Neuron (in vitro differentiated cells): Measurements from ENCODE around the gene PCNX3.
"Not testable (repeated sequence)": the region's sequence is repeated elsewhere in the genome, so short reads cannot be mapped to it uniquely, and the experiment has no call there.

Experiments used
- H2AFZ ChIP-seq: one replicate; pipeline ENCODE4 v1.6.1; 2013; ENCODE audit warnings: low read depth, mild to moderate bottlenecking, inconsistent platforms, low read length, moderate library complexity
- H3K27me3 ChIP-seq: one replicate; pipeline ENCODE4 v1.6.1; 2013; ENCODE audit warnings: low read length; ENCODE audit not compliant: insufficient read depth
- H3K36me3 ChIP-seq: one replicate; pipeline ENCODE4 v1.6.1; 2013; ENCODE audit warnings: low read length; ENCODE audit not compliant: insufficient read depth
- H3K4me1 ChIP-seq: one replicate; pipeline ENCODE4 v1.6.1; 2013; ENCODE audit warnings: low read length; ENCODE audit not compliant: insufficient read depth
- H3K4me3 ChIP-seq: 2 replicates; pipeline ENCODE4 v1.5.1; 2013; ENCODE audit warnings: mild to moderate bottlenecking, low read length, moderate library complexity
- H3K9me3 ChIP-seq: one replicate; pipeline ENCODE4 v1.6.1; 2013; ENCODE audit warnings: low read length

PCNX3 gene

GRCh38 chr11:65636108-65637031, 20.8 kb downstream of the PCNX3 start:
- H3K4me3 ChIP-seq = no peak overlapping the region
- no peaks in the 10 kb centered on the region for H3K9me3 ChIP-seq
- H3K4me1 ChIP-seq = peaks cover 19% of the 10 kb centered on the region
- H2AFZ ChIP-seq = no peak overlapping the region
- peaks cover 31% of the 10 kb centered on the region for H3K36me3 ChIP-seq
- no peaks in the 10 kb centered on the region for H3K27me3 ChIP-seq

- Histone ChIP-seq H2AFZ (no peak overlapping the region), H3K4me1 (peaks cover 19% of the 10 kb centered on the region), H3K4me3 (peak overlapping the region; percentile 35), H3K27me3 (no peaks in the 10 kb centered on the region), H3K36me3 (peaks cover 31% of the 10 kb centered on the region), H3K9me3 (no peaks in the 10 kb centered on the region)
These were observed 21.5 kb downstream of the PCNX3 start for GRCh38 chr11:65637032-65637557.

- H3K4me3 ChIP-seq = peak within 1 kb of the TSS; percentile 60
- H3K4me1 ChIP-seq = peaks cover 19% of the 10 kb centered on the region
- H2AFZ ChIP-seq = peak within 1 kb of the TSS; percentile 87
- no peaks in the 10 kb centered on the region for H3K27me3 ChIP-seq
- H3K9me3 ChIP-seq = no peaks in the 10 kb centered on the region
- H3K36me3 ChIP-seq = peaks cover 30% of the 10 kb centered on the region
These were observed 22.3 kb downstream of the PCNX3 start, which contains the start of gene SIPA1 for GRCh38 chr11:65637794-65638419. TSS of gene SIPA1 (plus strand) at chr11:65638101. CDS start at chr11:65640922, 2,821 bp downstream.

GRCh38 chr11:65639228-65639597, 23.6 kb downstream of the PCNX3 start:
- peaks cover 19% of the 10 kb centered on the region for H3K4me1 ChIP-seq
- H3K4me3 ChIP-seq, H3K9me3 ChIP-seq, H3K27me3 ChIP-seq, H2AFZ ChIP-seq: not testable (repeated sequence)
- H3K36me3 ChIP-seq = peaks cover 20% of the 10 kb centered on the region

- H3K9me3 ChIP-seq = no peaks in the 10 kb centered on the region
- peaks cover 19% of the 10 kb centered on the region for H3K4me1 ChIP-seq
- peaks cover 14% of the 10 kb centered on the region for H3K36me3 ChIP-seq
- no peak overlapping the region for H2AFZ ChIP-seq
- H3K27me3 ChIP-seq = no peaks in the 10 kb centered on the region
- H3K4me3 ChIP-seq = no peak overlapping the region
These were observed 24.3 kb downstream of the PCNX3 start for GRCh38 chr11:65639623-65640482.

- H2AFZ ChIP-seq = no peak overlapping the region
- H3K4me1 ChIP-seq = peaks cover 19% of the 10 kb centered on the region
These were observed 25.1 kb downstream of the PCNX3 start for GRCh38 chr11:65640483-65641296.

GRCh38 chr11:65641297-65642013, 25.9 kb downstream of the PCNX3 start:
- H2AFZ ChIP-seq = no peak overlapping the region
- H3K36me3 ChIP-seq = peaks cover 5% of the 10 kb centered on the region
- no peak overlapping the region for H3K4me3 ChIP-seq
- H3K27me3 ChIP-seq = no peaks in the 10 kb centered on the region
- no peaks in the 10 kb centered on the region for H3K9me3 ChIP-seq
- peaks cover 19% of the 10 kb centered on the region for H3K4me1 ChIP-seq

More at GRCh38 chr11:65640483-65641296, 25.1 kb downstream of the PCNX3 start:
- Histone ChIP-seq H3K36me3 (peaks cover 6% of the 10 kb centered on the region), H3K9me3 (no peaks in the 10 kb centered on the region), H3K4me3 (no peak overlapping the region), H3K27me3 (no peaks in the 10 kb centered on the region)

GRCh38 chr11:65642014-65642671, 26.6 kb downstream of the PCNX3 start:
- Histone ChIP-seq H3K27me3 (no peaks in the 10 kb centered on the region), H3K36me3 (no peaks in the 10 kb centered on the region), H2AFZ (no peak overlapping the region), H3K4me1 (peaks cover 15% of the 10 kb centered on the region), H3K9me3 (no peaks in the 10 kb centered on the region), H3K4me3 (no peak overlapping the region)

- Histone ChIP-seq H3K4me3 (no peak overlapping the region), H3K27me3 (no peaks in the 10 kb centered on the region), H3K4me1 (no peaks in the 10 kb centered on the region), H3K36me3 (no peaks in the 10 kb centered on the region), H3K9me3 (no peaks in the 10 kb centered on the region), H2AFZ (no peak overlapping the region)
These were observed 28.4 kb downstream of the PCNX3 start for GRCh38 chr11:65643971-65644370.

- H3K4me3 ChIP-seq = no peak overlapping the region
- no peaks in the 10 kb centered on the region for H3K27me3 ChIP-seq
- no peak overlapping the region for H2AFZ ChIP-seq
- no peaks in the 10 kb centered on the region for H3K4me1 ChIP-seq
- H3K36me3 ChIP-seq = peaks cover 3% of the 10 kb centered on the region
- no peaks in the 10 kb centered on the region for H3K9me3 ChIP-seq
These were observed 29.3 kb downstream of the PCNX3 start for GRCh38 chr11:65644837-65645236.

- Histone ChIP-seq H2AFZ (no peak overlapping the region), H3K36me3 (peaks cover 3% of the 10 kb centered on the region)
These were observed 30.1 kb downstream of the PCNX3 start for GRCh38 chr11:65645710-65646109.

More at GRCh38 chr11:65645710-65646109, 30.1 kb downstream of the PCNX3 start:
- no peaks in the 10 kb centered on the region for H3K9me3 ChIP-seq
- no peak overlapping the region for H3K4me3 ChIP-seq
- H3K27me3 ChIP-seq = no peaks in the 10 kb centered on the region
- no peaks in the 10 kb centered on the region for H3K4me1 ChIP-seq
